AG04450 (cell line): ENCODE measurements around the gene ACBD6. TPM values are rescaled to one million over a fixed set of nuclear protein-coding genes. Genes with fewer than 3 reads are reported as not detected.

ENCODE experiments used
- CTCF ChIA-PET: fragments of 300-600, 350-600 bp; formaldehyde crosslinking; extraction: SDS; loops from one replicate; lab custom pipeline; 2022; ENCODE audit warnings: antibody characterized with exemption, inconsistent platforms; lab: Charles Lee
- POLR2A ChIA-PET: fragments of 350-600 bp; formaldehyde crosslinking; extraction: SDS; loops from one replicate; lab custom pipeline; 2021; ENCODE audit warnings: antibody characterized with exemption, inconsistent platforms; lab: Yijun Ruan, JAX
- DNase-seq: peaks from one replicate; pipeline ENCODE4 v3.0.0-alpha.2; 2011; ENCODE audit warnings: low read depth, low spot score
- H3K27ac ChIP-seq: one replicate; pipeline ENCODE4 v1.5.1; 2012; ENCODE audit warnings: low read depth, low read length, control low read depth
- H3K27me3 ChIP-seq: one replicate; pipeline ENCODE4 v1.6.0; 2012; ENCODE audit warnings: low read length; ENCODE audit not compliant: control insufficient read depth, insufficient read depth
- H3K4me3 ChIP-seq: 2 replicates; pipeline ENCODE4 v1.5.1; 2011; ENCODE audit warnings: mild to moderate bottlenecking, low read depth, low read length, control low read depth
- H3K9me3 ChIP-seq: 2 replicates; pipeline ENCODE4 v1.5.1; 2012; ENCODE audit warnings: low read length; ENCODE audit not compliant: control insufficient read depth, insufficient read depth
- polyA plus RNA-seq: library from polyadenylated mRNA; depleted of rRNA; stranded (reverse); fragments of >200 nt; gene quantifications from 2 replicates; pipeline ENCODE4 v1.2.3, GENCODE V29; 2011
- TF ChIP-seq, protein P1 (sequence below): IDR thresholded peaks from 2 replicates; pipeline ENCODE4 v1.5.1; 2011; ENCODE audit warnings: low read depth, low read length, control low read depth, inconsistent platforms

Gene ACBD6
- polyA plus RNA-seq, 1 experiment: 87.6 TPM

DNA sequence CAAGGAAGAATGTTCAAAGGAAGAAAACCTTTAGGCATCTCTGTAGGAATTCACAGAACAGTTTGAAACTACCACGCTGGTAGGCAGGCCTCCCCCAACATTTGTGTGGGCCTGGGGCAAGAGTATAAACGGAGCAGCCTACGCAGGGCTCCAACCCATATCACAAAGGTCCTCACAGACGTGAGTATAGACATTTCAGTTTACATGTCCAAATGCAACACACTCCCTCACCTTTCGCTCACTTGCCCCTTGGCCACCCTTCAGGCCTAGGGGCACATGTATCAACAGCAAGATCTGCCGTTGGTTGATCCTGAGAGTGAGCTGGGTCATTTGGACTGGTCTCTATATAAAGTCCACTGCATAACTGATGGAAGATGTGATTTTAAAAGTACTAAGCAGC is 133.3 kb downstream of the ACBD6 start:
- no peak overlapping the region for H3K27ac ChIP-seq
- no peak for DNase-seq
- no peak overlapping the region for H3K4me3 ChIP-seq
- CTCF ChIA-PET: interaction anchor here (0.7 kb wide), 1 partner anchor 82 kb away, joined by 3 read pairs; no protein-coding TSS in a partner anchor
- POLR2A ChIA-PET: no interaction called here
- TF ChIP-seq, protein P1, sequence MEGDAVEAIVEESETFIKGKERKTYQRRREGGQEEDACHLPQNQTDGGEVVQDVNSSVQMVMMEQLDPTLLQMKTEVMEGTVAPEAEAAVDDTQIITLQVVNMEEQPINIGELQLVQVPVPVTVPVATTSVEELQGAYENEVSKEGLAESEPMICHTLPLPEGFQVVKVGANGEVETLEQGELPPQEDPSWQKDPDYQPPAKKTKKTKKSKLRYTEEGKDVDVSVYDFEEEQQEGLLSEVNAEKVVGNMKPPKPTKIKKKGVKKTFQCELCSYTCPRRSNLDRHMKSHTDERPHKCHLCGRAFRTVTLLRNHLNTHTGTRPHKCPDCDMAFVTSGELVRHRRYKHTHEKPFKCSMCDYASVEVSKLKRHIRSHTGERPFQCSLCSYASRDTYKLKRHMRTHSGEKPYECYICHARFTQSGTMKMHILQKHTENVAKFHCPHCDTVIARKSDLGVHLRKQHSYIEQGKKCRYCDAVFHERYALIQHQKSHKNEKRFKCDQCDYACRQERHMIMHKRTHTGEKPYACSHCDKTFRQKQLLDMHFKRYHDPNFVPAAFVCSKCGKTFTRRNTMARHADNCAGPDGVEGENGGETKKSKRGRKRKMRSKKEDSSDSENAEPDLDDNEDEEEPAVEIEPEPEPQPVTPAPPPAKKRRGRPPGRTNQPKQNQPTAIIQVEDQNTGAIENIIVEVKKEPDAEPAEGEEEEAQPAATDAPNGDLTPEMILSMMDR: no peak
- H3K27me3 ChIP-seq: no peaks in the 10 kb centered on the region
- H3K9me3 ChIP-seq: no peaks in the 10 kb centered on the region

DNA sequence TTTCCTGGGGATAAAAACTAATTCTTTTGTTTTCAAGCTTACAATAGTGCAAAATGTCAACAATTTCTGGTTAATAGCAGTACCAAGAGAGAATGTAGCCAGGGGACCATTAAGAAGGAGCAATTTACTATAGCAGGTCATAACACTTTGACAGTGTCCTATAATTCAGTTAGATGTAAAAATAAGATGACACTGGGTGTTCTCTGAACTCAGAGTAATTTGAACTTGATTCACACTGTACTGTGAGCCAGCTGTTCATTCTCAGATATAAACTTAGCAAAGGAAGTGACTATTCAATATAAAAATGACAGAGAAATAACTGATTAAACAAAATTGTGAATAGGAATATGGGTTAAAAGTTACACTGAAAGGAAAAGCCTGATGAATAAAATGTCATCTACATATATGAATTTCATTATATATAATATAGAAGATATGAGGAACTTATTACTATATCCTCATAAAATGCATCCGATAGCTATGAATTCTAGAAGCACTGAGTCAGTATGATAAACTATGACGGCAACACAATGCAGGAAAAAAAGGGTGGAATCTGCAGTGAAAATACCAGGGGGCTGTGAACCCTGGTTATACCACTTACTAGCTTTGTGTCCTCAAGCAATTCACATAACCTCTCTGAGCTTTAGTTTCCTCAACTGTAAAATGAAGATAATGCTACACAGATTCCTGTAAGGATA is 135.9 kb downstream of the ACBD6 start:
- TF ChIP-seq, protein P1: no peak
- Histone ChIP-seq H3K9me3 (no peaks in the 10 kb centered on the region), H3K4me3 (no peak overlapping the region), H3K27ac (no peak overlapping the region), H3K27me3 (no peaks in the 10 kb centered on the region)
- ChIA-PET POLR2A (no interaction called here), CTCF (no interaction called here)
- no peak for DNase-seq

DNA sequence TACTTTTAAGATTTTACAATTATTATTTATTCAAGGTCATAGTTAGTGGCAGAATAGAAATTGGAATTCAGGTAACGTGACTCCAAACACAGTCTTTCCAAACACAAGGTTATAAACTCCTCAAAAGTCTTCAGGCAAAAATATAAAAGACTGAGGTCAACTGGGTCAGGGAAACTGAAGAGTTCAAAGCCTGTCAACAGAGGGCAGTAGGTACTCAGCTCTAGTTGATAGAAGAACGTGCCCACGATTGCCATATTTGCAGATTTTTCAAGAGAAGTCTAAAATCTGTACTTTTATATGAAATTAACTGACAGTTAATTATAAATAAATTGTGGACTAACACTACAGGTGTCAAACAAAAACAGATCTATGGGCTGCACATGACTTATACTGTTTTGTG is 137.3 kb downstream of the ACBD6 start:
- ChIA-PET POLR2A (no interaction called here), CTCF (no interaction called here)
- no peaks in the 10 kb centered on the region for H3K9me3 ChIP-seq
- no peaks in the 10 kb centered on the region for H3K27me3 ChIP-seq
- H3K27ac ChIP-seq: no peak overlapping the region
- TF ChIP-seq, protein P1: no peak
- no peak overlapping the region for H3K4me3 ChIP-seq
- no peak for DNase-seq

DNA sequence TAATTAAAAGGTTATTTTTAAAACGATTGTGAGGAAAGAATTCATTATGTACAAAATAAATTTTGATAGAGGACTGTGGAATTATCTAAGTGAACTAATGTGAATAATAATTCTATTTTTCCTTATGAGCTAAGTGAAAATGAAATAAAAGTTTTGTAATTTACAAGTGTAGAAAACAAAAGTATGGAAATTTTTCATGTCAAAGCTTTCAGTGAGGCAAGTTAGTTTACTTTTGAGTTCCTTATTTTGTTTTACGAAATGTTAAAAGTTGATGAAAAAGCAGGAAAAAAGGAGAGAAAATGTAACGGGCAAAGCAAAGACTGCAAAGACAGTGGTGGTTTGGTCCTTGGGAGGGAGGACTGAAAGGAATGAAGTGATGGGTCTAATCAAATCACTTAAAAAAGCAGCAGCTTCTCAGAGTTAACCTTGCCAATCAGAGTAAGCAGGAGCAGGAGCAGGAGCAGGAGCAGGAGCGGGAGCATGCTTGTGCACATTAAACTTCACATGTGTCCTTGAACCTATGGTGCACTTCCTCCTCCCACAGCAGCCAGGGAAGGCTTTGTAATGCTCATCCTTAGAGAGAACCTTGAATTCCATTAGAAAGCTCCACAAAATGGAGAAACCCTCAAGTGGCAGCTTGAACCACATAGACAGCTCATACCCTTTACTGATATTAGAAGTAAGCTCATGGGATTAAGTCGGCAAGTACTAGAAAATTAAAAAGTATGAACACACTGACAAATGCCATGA is 139.0 kb downstream of the ACBD6 start:
- TF ChIP-seq, protein P1: no peak
- Histone ChIP-seq H3K27me3 (no peaks in the 10 kb centered on the region), H3K9me3 (no peaks in the 10 kb centered on the region), H3K27ac (no peak overlapping the region), H3K4me3 (no peak overlapping the region)
- ChIA-PET CTCF (interaction anchor here (1.0 to 1.5 kb wide), 2 partner anchors 119 to 152 kb away, joined by 3 to 10 read pairs; no protein-coding TSS in a partner anchor), POLR2A (no interaction called here)
- DNase-seq: no peak
